Measurements from ENCODE around the gene CYS1.

Gene CYS1

GRCh38 chr2:10027660-10028330 is 52.4 kb downstream of the CYS1 start:
- no peak for TF ChIP-seq CTCF (IDR thresholded peaks at IDR 0.05; ENCODE audit: low read depth, low read length)
- DNase-seq (ENCODE audit: low read depth in 2 of 2) = no peak
- H3K4me3 ChIP-seq (replicated peaks in 1 of 2; ENCODE audit: low read depth in 2 of 2, low read length in 2 of 2) = no peak overlapping the region

- TF ChIP-seq CTCF (IDR thresholded peaks at IDR 0.05; ENCODE audit: low read depth, low read length) = no peak
- H3K4me3 ChIP-seq (replicated peaks in 1 of 2; ENCODE audit: low read depth in 2 of 2, low read length in 2 of 2) = no peak overlapping the region
- no peak for DNase-seq (ENCODE audit: low read depth in 2 of 2)
Measured at GRCh38 chr2:10026940-10027569, 53.2 kb downstream of the CYS1 start.

- DNase-seq (ENCODE audit: low read depth in 2 of 2) = no peak
- TF ChIP-seq CTCF (IDR thresholded peaks at IDR 0.05; ENCODE audit: low read depth, low read length) = no peak
- no peak overlapping the region for H3K4me3 ChIP-seq (replicated peaks in 1 of 2; ENCODE audit: low read depth in 2 of 2, low read length in 2 of 2)
Measured at GRCh38 chr2:10022966-10023662, 57.1 kb downstream of the CYS1 start.

- no peak for DNase-seq (ENCODE audit: low read depth in 2 of 2)
- H3K4me3 ChIP-seq (replicated peaks in 1 of 2; ENCODE audit: low read depth in 2 of 2, low read length in 2 of 2) = no peak overlapping the region
- TF ChIP-seq CTCF (IDR thresholded peaks at IDR 0.05; ENCODE audit: low read depth, low read length) = no peak
Measured at GRCh38 chr2:10022445-10022844, 57.8 kb downstream of the CYS1 start.

GRCh38 chr2:10022041-10022421 is 58.2 kb downstream of the CYS1 start:
- no peak for TF ChIP-seq CTCF (IDR thresholded peaks at IDR 0.05; ENCODE audit: low read depth, low read length)
- no peak overlapping the region for H3K4me3 ChIP-seq (replicated peaks in 1 of 2; ENCODE audit: low read depth in 2 of 2, low read length in 2 of 2)
- no peak for DNase-seq (ENCODE audit: low read depth in 2 of 2)

- no peak for TF ChIP-seq CTCF (IDR thresholded peaks at IDR 0.05; ENCODE audit: low read depth, low read length)
- no peak for DNase-seq (ENCODE audit: low read depth in 2 of 2)
- H3K4me3 ChIP-seq (replicated peaks in 1 of 2; ENCODE audit: low read depth in 2 of 2, low read length in 2 of 2) = no peak overlapping the region
Measured at GRCh38 chr2:10019602-10020400, 60.4 kb downstream of the CYS1 start.

Measured in cardiac fibroblast (primary cell).